GM12865 (cell line): ENCODE data around the gene DLG5.

Experiments used
- DNase-seq: peaks from one replicate; pipeline ENCODE4 v3.0.0; 2010; ENCODE audit warnings: low read depth
- H3K4me3 ChIP-seq: 2 replicates; pipeline ENCODE4 v1.5.1; 2011; ENCODE audit warnings: mild to moderate bottlenecking, low read depth, low read length, control low read depth
- TF ChIP-seq, protein P1 (sequence below): IDR thresholded peaks from 2 replicates; pipeline ENCODE4 v1.5.1; 2011; ENCODE audit warnings: low read length, control low read depth, low read depth, inconsistent platforms; ENCODE audit not compliant: insufficient read depth; ENCODE audit errors: missing control alignments

Gene DLG5

DNA sequence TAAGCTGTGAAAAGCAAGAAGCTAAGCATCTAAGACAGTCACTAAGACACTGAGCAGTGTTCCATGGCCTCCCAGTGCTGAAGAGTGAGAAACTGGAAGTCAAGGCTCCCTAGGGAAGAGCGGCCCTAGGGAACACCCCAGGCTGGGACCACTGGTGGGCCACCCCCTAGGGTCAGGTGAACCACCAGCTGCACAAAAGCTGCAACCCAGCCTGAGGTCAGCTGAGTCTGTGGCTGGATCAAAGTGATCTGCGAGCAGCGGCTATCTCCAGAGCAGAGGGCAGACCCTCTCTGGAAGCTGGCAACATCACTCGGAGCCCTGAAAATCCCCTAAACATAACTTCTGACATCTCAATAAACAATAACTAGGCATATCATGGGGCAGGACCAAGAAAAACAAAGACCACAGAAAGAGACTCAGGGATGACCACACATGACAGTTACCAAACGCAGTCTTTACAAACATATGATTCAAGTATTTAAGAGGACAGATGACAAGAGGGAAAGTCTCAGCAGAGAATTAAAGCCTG, 125.8 kb downstream of the DLG5 start:
- TF ChIP-seq, protein P1, sequence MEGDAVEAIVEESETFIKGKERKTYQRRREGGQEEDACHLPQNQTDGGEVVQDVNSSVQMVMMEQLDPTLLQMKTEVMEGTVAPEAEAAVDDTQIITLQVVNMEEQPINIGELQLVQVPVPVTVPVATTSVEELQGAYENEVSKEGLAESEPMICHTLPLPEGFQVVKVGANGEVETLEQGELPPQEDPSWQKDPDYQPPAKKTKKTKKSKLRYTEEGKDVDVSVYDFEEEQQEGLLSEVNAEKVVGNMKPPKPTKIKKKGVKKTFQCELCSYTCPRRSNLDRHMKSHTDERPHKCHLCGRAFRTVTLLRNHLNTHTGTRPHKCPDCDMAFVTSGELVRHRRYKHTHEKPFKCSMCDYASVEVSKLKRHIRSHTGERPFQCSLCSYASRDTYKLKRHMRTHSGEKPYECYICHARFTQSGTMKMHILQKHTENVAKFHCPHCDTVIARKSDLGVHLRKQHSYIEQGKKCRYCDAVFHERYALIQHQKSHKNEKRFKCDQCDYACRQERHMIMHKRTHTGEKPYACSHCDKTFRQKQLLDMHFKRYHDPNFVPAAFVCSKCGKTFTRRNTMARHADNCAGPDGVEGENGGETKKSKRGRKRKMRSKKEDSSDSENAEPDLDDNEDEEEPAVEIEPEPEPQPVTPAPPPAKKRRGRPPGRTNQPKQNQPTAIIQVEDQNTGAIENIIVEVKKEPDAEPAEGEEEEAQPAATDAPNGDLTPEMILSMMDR: no peak
- DNase-seq: no peak
- no peak overlapping the region for H3K4me3 ChIP-seq

DNA sequence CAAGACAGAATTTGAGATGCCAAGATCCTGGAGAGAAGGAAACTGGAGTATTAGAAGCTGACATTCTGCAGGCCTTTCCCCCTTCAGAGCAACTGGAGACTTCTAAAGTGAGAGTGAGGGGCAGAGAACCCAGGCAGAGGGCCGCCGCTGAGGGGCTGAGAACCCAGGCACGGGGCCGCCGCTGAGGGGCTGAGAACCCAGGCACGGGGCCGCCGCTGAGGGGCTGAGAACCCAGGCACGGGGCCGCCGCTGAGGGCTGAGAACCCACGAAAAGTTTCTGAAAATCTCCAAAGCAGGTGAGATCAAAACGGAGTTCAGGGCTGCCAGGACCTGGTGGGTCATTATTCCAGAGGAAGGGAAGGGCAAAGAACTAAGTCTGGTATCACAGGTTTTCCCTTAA, 126.2 kb downstream of the DLG5 start:
- DNase-seq: no peak
- TF ChIP-seq, protein P1: no peak
- no peak overlapping the region for H3K4me3 ChIP-seq

DNA sequence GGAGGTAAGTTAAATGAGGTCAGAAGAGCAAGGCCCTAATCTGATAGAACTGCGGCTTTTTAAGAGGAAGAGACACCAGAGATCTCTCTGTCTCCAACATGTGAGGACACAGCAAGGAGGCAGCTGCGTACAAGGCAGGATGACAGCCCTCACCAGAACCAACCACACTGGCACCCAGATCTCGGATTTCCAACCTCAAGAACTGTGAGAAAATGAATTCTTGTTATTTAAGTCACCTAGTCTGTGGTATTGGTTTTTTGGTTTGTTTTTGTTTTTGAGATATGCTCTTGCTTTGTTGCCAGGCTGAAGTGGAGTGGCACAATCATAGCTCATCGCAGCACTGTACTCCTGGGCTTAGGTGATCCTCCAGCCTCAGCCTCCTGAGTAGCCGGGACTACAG, 127.2 kb downstream of the DLG5 start:
- TF ChIP-seq, protein P1: no peak
- no peak overlapping the region for H3K4me3 ChIP-seq
- DNase-seq: no peak

DNA sequence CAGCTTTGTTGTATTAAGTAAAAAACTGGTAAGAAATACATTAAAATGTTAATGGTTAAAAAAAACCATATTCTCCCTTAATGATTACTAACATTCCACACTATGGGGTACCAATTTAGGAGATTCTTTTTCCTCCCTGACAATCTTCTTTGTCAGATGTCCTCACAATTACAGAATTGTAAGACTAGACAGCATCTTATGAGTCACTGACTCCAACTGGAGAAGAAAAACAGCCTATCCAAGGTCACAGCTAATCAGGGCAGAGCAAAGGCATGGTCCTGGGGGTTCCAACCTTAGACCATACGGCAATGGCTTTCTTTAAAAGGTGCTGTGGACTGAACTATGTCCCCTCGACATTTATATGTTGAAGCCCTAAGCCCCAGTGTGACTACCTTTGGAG, 127.6 kb downstream of the DLG5 start:
- TF ChIP-seq, protein P1: no peak
- no peak overlapping the region for H3K4me3 ChIP-seq
- no peak for DNase-seq

DNA sequence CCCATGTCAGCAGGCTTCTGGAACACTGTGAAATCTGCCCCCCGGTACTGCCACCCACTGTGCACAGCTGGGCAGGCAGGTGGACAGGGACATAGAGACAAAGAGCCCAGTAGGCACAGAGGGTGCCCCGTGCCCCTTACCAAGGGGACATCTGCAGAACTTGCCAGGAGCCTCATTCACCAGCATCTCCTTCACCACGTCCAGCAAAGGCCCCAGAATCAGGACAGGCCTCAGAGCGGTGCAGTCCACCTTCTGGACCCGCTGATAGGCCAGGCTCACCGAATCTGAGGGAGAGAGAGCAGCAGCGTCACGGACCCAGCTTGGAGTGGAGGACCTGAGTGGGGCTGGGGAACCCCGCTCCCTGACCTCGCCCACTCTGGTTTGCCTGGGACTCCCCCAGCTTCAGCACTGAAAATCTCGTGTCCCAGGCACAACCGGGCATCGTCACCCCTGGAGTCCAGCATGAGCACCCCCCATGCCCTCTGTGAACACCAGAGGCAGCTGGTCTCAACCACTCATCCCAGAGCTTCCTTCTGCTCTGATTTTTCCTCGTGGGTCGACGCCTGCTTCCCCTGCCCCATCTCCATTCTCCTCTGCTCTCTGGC, 130.1 kb downstream of the DLG5 start:
- DNase-seq: no peak
- TF ChIP-seq, protein P1: no peak
- H3K4me3 ChIP-seq: no peak overlapping the region

DNA sequence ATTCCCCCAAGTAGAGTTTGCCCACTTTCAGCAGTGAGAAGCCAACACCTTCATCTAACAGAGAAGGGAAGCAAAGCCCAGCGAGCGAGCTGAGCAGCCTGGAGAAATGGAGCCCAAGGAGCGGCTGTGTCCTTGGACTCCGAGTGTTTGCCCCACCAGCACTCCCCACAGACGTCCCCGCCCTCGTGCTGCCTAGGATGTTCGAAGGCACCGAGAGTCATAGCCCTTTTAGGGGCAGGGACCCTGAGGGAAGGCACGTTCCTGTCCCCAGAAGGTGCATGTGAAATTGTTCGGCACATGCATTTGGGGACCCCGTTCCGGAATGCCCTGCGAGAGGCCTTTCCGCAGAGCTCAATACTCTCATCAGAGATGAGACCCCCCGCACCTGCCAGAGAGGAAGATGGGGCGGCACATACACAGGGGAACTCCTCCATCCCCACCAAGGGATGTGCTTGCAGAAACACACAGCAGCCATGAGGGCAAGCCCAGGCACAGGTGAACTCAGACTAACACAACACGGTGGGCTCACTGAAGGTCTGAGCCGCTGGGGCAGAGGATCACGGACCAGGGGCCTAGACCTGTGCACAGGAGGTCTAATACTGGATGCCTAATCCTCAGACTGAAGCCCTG, 131.0 kb downstream of the DLG5 start:
- no peak overlapping the region for H3K4me3 ChIP-seq
- TF ChIP-seq, protein P1: no peak
- no peak for DNase-seq
